SK-N-SH treated with all-trans-retinoic acid at 6 μM for 48 hours (cell line): ENCODE data around the gene SMLR1.

ENCODE experiments used
- TOX ChIP-seq: fragments of 250-450 bp; sonication (Bioruptor Pico); IDR thresholded peaks from 2 replicates; pipeline ENCODE4 v1.8.0; 2021; ENCODE audit warnings: mild to moderate bottlenecking, moderate library complexity, borderline replicate concordance
- ZC3H10 ChIP-seq: fragments of 250-450 bp; sonication (Bioruptor Pico); IDR thresholded peaks from 2 replicates; pipeline ENCODE4 v1.5.1; 2021; ENCODE audit warnings: mild to moderate bottlenecking, moderate library complexity
- TF ChIP-seq, protein P1 (sequence below): fragments of 250-450 bp; sonication (Bioruptor Pico); IDR thresholded peaks from 2 replicates; pipeline ENCODE4 v1.5.0; 2020; ENCODE audit warnings: mild to moderate bottlenecking, moderate library complexity

DNA sequence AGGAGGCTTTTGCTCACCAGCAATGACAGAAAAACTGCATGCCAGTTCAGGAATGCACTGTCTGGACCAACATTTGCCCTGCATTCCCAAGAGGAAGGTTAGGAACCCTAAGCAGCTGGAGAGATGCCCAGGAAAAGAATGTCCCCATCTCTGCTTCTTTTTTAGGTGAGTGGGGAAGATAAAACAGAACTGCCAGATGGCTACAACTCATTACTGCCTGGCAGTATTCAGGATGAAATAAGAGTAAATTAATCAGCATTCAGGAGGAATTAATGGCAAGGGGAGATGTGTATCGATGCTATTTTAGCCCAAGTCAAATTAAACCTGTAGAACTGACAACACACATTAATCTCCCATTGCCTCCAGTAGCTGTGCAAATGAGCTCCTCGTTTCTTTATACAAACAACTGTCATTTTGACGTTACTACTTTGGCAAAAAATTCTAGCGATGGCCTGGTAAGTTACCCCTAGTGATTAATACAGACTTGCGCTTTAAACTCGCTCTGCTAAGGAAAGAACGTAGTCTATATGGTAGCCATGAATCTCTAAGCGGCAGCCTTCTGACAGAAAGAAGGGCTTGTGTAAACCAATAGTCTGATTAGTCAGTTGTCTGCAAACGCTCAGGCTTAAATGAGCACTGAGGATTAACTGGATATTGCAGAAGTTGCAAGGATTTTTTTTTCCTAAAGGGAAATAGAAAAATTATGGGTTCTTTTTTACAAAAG, 16.7 kb upstream of the SMLR1 start:
- TF ChIP-seq, protein P1, sequence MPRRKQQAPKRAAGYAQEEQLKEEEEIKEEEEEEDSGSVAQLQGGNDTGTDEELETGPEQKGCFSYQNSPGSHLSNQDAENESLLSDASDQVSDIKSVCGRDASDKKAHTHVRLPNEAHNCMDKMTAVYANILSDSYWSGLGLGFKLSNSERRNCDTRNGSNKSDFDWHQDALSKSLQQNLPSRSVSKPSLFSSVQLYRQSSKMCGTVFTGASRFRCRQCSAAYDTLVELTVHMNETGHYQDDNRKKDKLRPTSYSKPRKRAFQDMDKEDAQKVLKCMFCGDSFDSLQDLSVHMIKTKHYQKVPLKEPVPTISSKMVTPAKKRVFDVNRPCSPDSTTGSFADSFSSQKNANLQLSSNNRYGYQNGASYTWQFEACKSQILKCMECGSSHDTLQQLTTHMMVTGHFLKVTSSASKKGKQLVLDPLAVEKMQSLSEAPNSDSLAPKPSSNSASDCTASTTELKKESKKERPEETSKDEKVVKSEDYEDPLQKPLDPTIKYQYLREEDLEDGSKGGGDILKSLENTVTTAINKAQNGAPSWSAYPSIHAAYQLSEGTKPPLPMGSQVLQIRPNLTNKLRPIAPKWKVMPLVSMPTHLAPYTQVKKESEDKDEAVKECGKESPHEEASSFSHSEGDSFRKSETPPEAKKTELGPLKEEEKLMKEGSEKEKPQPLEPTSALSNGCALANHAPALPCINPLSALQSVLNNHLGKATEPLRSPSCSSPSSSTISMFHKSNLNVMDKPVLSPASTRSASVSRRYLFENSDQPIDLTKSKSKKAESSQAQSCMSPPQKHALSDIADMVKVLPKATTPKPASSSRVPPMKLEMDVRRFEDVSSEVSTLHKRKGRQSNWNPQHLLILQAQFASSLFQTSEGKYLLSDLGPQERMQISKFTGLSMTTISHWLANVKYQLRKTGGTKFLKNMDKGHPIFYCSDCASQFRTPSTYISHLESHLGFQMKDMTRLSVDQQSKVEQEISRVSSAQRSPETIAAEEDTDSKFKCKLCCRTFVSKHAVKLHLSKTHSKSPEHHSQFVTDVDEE (CRISPR knock-in tag): no peak
- TF ChIP-seq TOX: 0 out of 2 replicates have a peak, but pooled peaks have one; percentile 5
- TF ChIP-seq ZC3H10 (CRISPR knock-in tag): no peak
